ENCODE results near the gene IFI16.
A peak's percentile ranks its signal among the peaks of the same experiment; 100 is the strongest.
"Not testable (repeated sequence)": the region's sequence is repeated elsewhere in the genome, so short reads cannot be mapped to it uniquely, and the experiment has no call there.

IFI16 gene

GRCh38 chr1:159009704-159010361, at the start of gene IFI16:
IFI16 (plus strand) TSS chr1:159009907; CDS start chr1:159014681, 4,774 bp downstream.
- DNase-seq, result peak; percentile 57

GRCh38 chr1:158961178-158961577, 48.5 kb upstream of the IFI16 start:
- no peak for DNase-seq

- DNase-seq, result no peak
Measured at GRCh38 chr1:158962983-158963382, 46.7 kb upstream of the IFI16 start.

- DNase-seq, result no peak
Measured at GRCh38 chr1:158969166-158969565, 40.5 kb upstream of the IFI16 start.

GRCh38 chr1:158969855-158970254, 39.9 kb upstream of the IFI16 start:
- no peak for DNase-seq

GRCh38 chr1:158972841-158973240, 36.9 kb upstream of the IFI16 start:
- no peak for DNase-seq

GRCh38 chr1:158976219-158976618, 33.5 kb upstream of the IFI16 start:
- DNase-seq, result no peak

GRCh38 chr1:158978730-158979129, 31.0 kb upstream of the IFI16 start:
- no peak for DNase-seq

- DNase-seq, result no peak
Measured at GRCh38 chr1:158979229-158979628, 30.5 kb upstream of the IFI16 start.

GRCh38 chr1:158983235-158983634, 26.5 kb upstream of the IFI16 start:
- DNase-seq, result no peak

GRCh38 chr1:158984386-158984785, 25.3 kb upstream of the IFI16 start:
- DNase-seq, result no peak

- DNase-seq, result no peak
Measured at GRCh38 chr1:158989424-158989823, 20.3 kb upstream of the IFI16 start.

GRCh38 chr1:158992787-158993312, 16.9 kb upstream of the IFI16 start:
- DNase-seq, result no peak

- no peak for DNase-seq
Measured at GRCh38 chr1:158996998-158997397, 12.7 kb upstream of the IFI16 start.

GRCh38 chr1:158998037-158998780, 11.5 kb upstream of the IFI16 start:
- DNase-seq, result no peak

- no peak for DNase-seq
Measured at GRCh38 chr1:158998781-158999161, 10.9 kb upstream of the IFI16 start.

- DNase-seq, result no peak
Measured at GRCh38 chr1:158999316-159000069, 10.2 kb upstream of the IFI16 start.

- no peak for DNase-seq
Measured at GRCh38 chr1:159000070-159000409, 9.7 kb upstream of the IFI16 start.

- no peak for DNase-seq
Measured at GRCh38 chr1:159000625-159001024, 9.1 kb upstream of the IFI16 start.

GRCh38 chr1:159005161-159005560, 4.5 kb upstream of the IFI16 start:
- DNase-seq, result no peak

GRCh38 chr1:159005676-159006075, 4.0 kb upstream of the IFI16 start:
- DNase-seq, result no peak

- DNase-seq, result not testable (repeated sequence)
Measured at GRCh38 chr1:159006210-159006807, 3.4 kb upstream of the IFI16 start.

- no peak for DNase-seq
Measured at GRCh38 chr1:159007726-159008125, 2.0 kb upstream of the IFI16 start.

Data from stimulated activated naive CD4-positive, alpha-beta T cell treated with Interleukin-2 at 50 U/mL for 16 hours (primary cell).